ENCODE measurements around the gene PIEZO2. TPM values are rescaled to one million over a fixed set of nuclear protein-coding genes. Genes with fewer than 3 reads are reported as not detected.

The PIEZO2 gene
- total RNA-seq, 1 donor from 2014 or later, result 5.3 TPM

- Mint-ChIP-seq H3K4me1 (ENCODE audit: low read depth, unreplicated experiment) (no peaks in the 10 kb centered on the region), H3K4me3 (ENCODE audit: unreplicated experiment) (no peak overlapping the region), H3K27me3 (ENCODE audit: low read depth, unreplicated experiment) (peaks cover 2% of the 10 kb centered on the region), H3K9me3 (ENCODE audit: unreplicated experiment) (no peaks in the 10 kb centered on the region), H3K27ac (ENCODE audit: unreplicated experiment) (no peak overlapping the region), H3K36me3 (ENCODE audit: low read depth, unreplicated experiment) (no peaks in the 10 kb centered on the region)
- FAIRE-seq, result no peak
- Histone ChIP-seq H3K27ac (ENCODE audit: low read depth, low read length) (no peak overlapping the region), H3K27me3 (ENCODE audit: insufficient read depth, low read length) (no peaks in the 10 kb centered on the region), H3K9ac (ENCODE audit: low read length) (no peak overlapping the region), H3K79me2 (ENCODE audit: insufficient read depth, low read length) (no peaks in the 10 kb centered on the region), H4K20me1 (ENCODE audit: insufficient read depth, low read length) (no peaks in the 10 kb centered on the region), H3K4me2 (ENCODE audit: low read length) (no peak overlapping the region), H3K4me3 (ENCODE audit: insufficient read depth, low read depth, low read length) (no peak overlapping the region), H3K9me3 (ENCODE audit: insufficient read depth, low read depth, low read length) (no peaks in the 10 kb centered on the region), H3K36me3 (ENCODE audit: insufficient read depth, low read length) (no peaks in the 10 kb centered on the region), H2AFZ (ENCODE audit: low read depth, low read length) (no peak overlapping the region), H3K4me1 (ENCODE audit: insufficient read depth, low read length) (no peaks in the 10 kb centered on the region)
- no peak for DNase-seq (ENCODE audit: low read depth)
- TF ChIP-seq, protein P1, sequence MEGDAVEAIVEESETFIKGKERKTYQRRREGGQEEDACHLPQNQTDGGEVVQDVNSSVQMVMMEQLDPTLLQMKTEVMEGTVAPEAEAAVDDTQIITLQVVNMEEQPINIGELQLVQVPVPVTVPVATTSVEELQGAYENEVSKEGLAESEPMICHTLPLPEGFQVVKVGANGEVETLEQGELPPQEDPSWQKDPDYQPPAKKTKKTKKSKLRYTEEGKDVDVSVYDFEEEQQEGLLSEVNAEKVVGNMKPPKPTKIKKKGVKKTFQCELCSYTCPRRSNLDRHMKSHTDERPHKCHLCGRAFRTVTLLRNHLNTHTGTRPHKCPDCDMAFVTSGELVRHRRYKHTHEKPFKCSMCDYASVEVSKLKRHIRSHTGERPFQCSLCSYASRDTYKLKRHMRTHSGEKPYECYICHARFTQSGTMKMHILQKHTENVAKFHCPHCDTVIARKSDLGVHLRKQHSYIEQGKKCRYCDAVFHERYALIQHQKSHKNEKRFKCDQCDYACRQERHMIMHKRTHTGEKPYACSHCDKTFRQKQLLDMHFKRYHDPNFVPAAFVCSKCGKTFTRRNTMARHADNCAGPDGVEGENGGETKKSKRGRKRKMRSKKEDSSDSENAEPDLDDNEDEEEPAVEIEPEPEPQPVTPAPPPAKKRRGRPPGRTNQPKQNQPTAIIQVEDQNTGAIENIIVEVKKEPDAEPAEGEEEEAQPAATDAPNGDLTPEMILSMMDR (IDR thresholded peaks at IDR 0.05; ENCODE audit: insufficient read depth, low read depth, low read length), result no peak
- no peak for TF ChIP-seq EZH2 (IDR thresholded peaks at IDR 0.05; ENCODE audit: insufficient read depth, low read length)
Measured at GRCh38 chr18:10705786-10706185, 443.6 kb downstream of the PIEZO2 start.

DNA sequence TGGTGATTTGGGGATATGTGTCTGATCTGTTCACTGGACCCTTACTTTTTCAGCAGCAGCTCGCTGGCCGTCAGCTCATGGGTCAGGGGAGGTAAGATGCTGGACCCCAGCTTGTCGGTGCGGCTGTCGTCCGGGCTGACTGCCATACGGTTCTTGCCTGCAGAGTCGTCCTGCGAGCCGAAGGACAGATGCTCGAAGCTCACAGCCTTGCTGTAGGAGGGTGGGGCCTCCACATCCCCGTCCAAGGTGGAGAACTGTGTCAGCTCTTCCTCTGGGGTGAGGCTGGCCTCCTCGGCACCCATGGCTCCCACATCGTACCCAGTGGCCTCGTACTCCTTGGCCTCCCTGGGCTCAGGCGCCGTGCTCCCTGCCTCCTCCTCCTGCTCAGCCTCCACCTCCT lies 444.1 kb downstream of the PIEZO2 start:
- Histone ChIP-seq H2AFZ (ENCODE audit: low read depth, low read length) (no peak overlapping the region), H3K36me3 (ENCODE audit: insufficient read depth, low read length) (no peaks in the 10 kb centered on the region), H3K27ac (ENCODE audit: low read depth, low read length) (no peak overlapping the region), H3K9ac (ENCODE audit: low read length) (no peak overlapping the region), H3K4me1 (ENCODE audit: insufficient read depth, low read length) (no peaks in the 10 kb centered on the region), H4K20me1 (ENCODE audit: insufficient read depth, low read length) (no peaks in the 10 kb centered on the region), H3K27me3 (ENCODE audit: insufficient read depth, low read length) (no peaks in the 10 kb centered on the region), H3K4me2 (ENCODE audit: low read length) (no peak overlapping the region), H3K79me2 (ENCODE audit: insufficient read depth, low read length) (no peaks in the 10 kb centered on the region), H3K9me3 (ENCODE audit: insufficient read depth, low read depth, low read length) (no peaks in the 10 kb centered on the region), H3K4me3 (ENCODE audit: insufficient read depth, low read depth, low read length) (no peak overlapping the region)
- Mint-ChIP-seq H3K36me3 (ENCODE audit: low read depth, unreplicated experiment) (no peaks in the 10 kb centered on the region), H3K9me3 (ENCODE audit: unreplicated experiment) (no peaks in the 10 kb centered on the region), H3K27ac (ENCODE audit: unreplicated experiment) (no peak overlapping the region), H3K4me1 (ENCODE audit: low read depth, unreplicated experiment) (no peaks in the 10 kb centered on the region), H3K27me3 (ENCODE audit: low read depth, unreplicated experiment) (peaks cover 2% of the 10 kb centered on the region), H3K4me3 (ENCODE audit: unreplicated experiment) (no peak overlapping the region)
- DNase-seq (ENCODE audit: low read depth) (no peak), FAIRE-seq (no peak)
- TF ChIP-seq, protein P1 (IDR thresholded peaks at IDR 0.05; ENCODE audit: insufficient read depth, low read depth, low read length), result no peak
- TF ChIP-seq EZH2 (IDR thresholded peaks at IDR 0.05; ENCODE audit: insufficient read depth, low read length), result no peak

DNA sequence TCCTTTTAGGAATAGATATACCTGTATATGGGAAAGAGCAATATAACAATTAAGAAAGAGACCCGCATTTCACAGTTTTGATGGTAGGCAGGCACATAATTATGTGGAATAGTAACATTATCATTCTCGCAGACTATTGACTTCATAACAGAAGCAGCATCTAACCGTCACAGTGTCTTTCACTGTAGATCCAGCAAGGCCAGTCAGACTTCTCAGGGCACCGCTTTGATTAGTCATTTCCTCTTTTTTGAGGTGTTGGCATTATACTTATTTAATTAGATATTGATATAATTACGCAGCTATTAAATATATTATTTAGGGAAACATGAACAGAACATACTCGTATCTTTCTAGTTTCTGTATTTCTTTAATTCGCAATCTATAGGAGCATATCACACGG lies 447.2 kb downstream of the PIEZO2 start:
- H3K79me2 ChIP-seq (ENCODE audit: insufficient read depth, low read length), result no peaks in the 10 kb centered on the region
- Mint-ChIP-seq H3K36me3 (ENCODE audit: low read depth, unreplicated experiment) (no peaks in the 10 kb centered on the region), H3K27ac (ENCODE audit: unreplicated experiment) (no peak overlapping the region), H3K27me3 (ENCODE audit: low read depth, unreplicated experiment) (peaks cover 3% of the 10 kb centered on the region), H3K9me3 (ENCODE audit: unreplicated experiment) (no peaks in the 10 kb centered on the region), H3K4me1 (ENCODE audit: low read depth, unreplicated experiment) (no peaks in the 10 kb centered on the region), H3K4me3 (ENCODE audit: unreplicated experiment) (no peak overlapping the region)
- no peak overlapping the region for H3K4me3 ChIP-seq (ENCODE audit: insufficient read depth, low read depth, low read length)
- no peak overlapping the region for H3K9ac ChIP-seq (ENCODE audit: low read length)
- no peaks in the 10 kb centered on the region for H3K36me3 ChIP-seq (ENCODE audit: insufficient read depth, low read length)
- TF ChIP-seq, protein P1 (IDR thresholded peaks at IDR 0.05; ENCODE audit: insufficient read depth, low read depth, low read length), result no peak
- TF ChIP-seq EZH2 (IDR thresholded peaks at IDR 0.05; ENCODE audit: insufficient read depth, low read length), result no peak
- no peak for FAIRE-seq
- no peaks in the 10 kb centered on the region for H4K20me1 ChIP-seq (ENCODE audit: insufficient read depth, low read length)
- H3K9me3 ChIP-seq (ENCODE audit: insufficient read depth, low read depth, low read length), result no peaks in the 10 kb centered on the region
- H3K27me3 ChIP-seq (ENCODE audit: insufficient read depth, low read length), result no peaks in the 10 kb centered on the region
- no peaks in the 10 kb centered on the region for H3K4me1 ChIP-seq (ENCODE audit: insufficient read depth, low read length)
- DNase-seq (ENCODE audit: low read depth), result no peak
- no peak overlapping the region for H2AFZ ChIP-seq (ENCODE audit: low read depth, low read length)
- H3K4me2 ChIP-seq (ENCODE audit: low read length), result no peak overlapping the region
- no peak overlapping the region for H3K27ac ChIP-seq (ENCODE audit: low read depth, low read length)
